Measurements from ENCODE around the gene OR11L1.

OR11L1 gene

DNA sequence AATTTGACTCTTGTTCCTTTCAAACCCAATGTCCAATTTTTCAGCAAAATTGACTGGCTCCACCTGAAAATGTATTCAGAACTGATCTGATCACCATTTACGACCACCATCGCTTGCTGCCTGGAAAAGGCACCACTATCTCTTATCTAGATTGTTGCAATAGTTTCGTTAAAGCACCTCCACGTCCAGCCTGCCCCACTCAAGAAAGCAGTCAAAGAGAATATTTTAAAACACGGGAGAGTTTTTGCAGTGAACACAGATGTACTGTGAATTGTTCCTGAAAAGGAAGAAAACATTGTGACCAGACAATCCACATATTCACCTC, 4.0 kb upstream of the OR11L1 start:
- no peak for DNase-seq (ENCODE audit: low read depth in 2 of 2)
- no peak overlapping the region for H3K4me3 ChIP-seq (replicated peaks in 1 of 2; ENCODE audit: low read depth in 2 of 2, low read length in 2 of 2)
- TF ChIP-seq, protein P1, sequence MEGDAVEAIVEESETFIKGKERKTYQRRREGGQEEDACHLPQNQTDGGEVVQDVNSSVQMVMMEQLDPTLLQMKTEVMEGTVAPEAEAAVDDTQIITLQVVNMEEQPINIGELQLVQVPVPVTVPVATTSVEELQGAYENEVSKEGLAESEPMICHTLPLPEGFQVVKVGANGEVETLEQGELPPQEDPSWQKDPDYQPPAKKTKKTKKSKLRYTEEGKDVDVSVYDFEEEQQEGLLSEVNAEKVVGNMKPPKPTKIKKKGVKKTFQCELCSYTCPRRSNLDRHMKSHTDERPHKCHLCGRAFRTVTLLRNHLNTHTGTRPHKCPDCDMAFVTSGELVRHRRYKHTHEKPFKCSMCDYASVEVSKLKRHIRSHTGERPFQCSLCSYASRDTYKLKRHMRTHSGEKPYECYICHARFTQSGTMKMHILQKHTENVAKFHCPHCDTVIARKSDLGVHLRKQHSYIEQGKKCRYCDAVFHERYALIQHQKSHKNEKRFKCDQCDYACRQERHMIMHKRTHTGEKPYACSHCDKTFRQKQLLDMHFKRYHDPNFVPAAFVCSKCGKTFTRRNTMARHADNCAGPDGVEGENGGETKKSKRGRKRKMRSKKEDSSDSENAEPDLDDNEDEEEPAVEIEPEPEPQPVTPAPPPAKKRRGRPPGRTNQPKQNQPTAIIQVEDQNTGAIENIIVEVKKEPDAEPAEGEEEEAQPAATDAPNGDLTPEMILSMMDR (IDR thresholded peaks at IDR 0.05; ENCODE audit: low read depth, low read length), result no peak

DNA sequence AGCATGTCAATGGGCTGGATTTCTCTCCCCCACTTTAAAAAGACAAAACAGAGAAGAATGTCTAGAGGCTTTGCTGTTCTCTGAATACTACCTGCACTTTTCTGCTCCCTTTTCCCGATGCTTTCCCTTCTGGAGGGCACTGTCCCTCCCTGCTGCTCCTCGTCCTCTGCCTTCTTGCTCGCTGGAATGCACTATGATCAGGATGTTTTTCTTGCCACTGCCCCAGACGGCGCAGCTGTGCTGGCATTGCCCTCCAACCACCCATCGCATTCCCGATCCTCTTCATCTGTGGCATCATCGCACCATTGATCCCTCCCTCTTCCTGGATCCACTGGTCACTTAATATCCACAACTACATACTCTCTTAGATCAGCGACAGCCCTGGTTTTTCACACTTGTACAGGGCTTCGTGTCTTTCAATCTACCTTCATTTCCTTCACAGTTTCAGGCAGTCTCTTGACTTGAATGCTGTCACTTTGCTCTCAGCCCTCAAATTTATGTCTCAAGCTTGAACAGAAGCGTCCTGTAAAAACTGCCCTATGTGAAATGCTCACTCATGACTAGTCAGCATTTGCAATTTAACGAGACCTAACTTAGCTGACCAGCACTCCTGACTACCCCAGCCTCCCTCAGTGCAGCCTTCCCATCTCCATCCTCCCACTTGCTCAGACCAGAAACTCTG, 3.5 kb upstream of the OR11L1 start:
- no peak overlapping the region for H3K4me3 ChIP-seq (replicated peaks in 1 of 2; ENCODE audit: low read depth in 2 of 2, low read length in 2 of 2)
- TF ChIP-seq, protein P1 (IDR thresholded peaks at IDR 0.05; ENCODE audit: low read depth, low read length), result no peak
- no peak for DNase-seq (ENCODE audit: low read depth in 2 of 2)

DNA sequence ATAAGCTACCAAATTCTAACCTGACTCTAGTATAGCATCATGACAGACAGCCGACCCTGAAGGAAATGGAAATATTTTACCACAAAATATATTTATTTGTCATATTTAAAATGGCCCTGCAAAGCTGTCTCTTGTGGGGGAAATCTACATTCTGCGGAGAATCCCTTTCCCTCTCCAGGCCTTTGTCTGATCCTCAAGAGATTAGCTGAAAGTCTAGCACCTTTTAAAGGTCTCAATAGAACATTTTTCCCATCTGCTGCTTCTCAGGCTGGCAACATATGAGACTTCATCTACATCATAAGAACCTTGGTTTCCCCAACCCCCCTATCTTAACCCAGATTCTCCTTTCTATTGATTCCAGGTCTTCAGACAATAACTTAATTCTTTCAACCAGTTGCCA, 1.7 kb upstream of the OR11L1 start:
- DNase-seq (ENCODE audit: low read depth in 2 of 2), result no peak
- TF ChIP-seq, protein P1 (IDR thresholded peaks at IDR 0.05; ENCODE audit: low read depth, low read length), result no peak
- no peak overlapping the region for H3K4me3 ChIP-seq (replicated peaks in 1 of 2; ENCODE audit: low read depth in 2 of 2, low read length in 2 of 2)

DNA sequence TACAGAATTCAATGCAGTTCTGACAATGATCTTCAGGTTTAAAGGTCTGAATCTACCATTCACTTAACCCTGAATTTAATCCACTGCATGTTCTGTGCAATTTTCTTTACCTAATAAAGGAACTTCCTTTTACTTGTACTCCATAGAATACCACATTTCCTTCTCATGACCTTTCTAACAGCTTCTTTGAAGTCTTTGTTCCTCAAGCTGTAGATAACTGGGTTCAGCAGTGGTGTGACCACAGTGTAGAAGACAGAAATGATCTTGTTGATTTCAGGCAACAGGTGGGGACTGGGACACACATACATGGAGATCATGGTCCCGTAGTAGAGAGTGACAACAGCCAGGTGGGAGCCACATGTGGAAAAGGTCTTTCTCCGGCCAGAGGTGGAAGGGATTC, 878 bp downstream of the OR11L1 start:
- DNase-seq (ENCODE audit: low read depth in 2 of 2), result no peak
- H3K4me3 ChIP-seq (replicated peaks in 1 of 2; ENCODE audit: low read depth in 2 of 2, low read length in 2 of 2), result no peak overlapping the region
- TF ChIP-seq, protein P1 (IDR thresholded peaks at IDR 0.05; ENCODE audit: low read depth, low read length), result no peak

DNA sequence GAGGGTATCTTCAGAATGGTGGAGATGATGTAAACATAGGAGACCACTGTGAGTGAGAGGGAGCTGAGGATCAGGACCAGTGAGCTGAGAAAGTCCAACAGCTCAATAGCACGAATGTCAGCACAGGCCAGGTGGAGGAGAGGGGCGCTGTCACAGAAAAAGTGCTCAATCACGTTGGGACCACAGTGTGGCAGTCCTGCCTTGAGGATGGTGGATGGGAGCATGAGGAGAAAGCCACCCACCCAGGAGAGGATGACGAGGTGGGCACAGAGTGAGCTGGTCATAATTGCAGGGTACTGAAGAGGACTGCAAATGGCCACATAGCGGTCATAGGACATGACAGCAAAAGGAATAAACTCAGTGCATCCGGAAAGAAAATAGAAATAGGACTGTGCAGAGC, 8.1 kb downstream of the OR11L1 start:
- DNase-seq (ENCODE audit: low read depth in 2 of 2), result no peak
- TF ChIP-seq, protein P1 (IDR thresholded peaks at IDR 0.05; ENCODE audit: low read depth, low read length), result no peak
- H3K4me3 ChIP-seq (replicated peaks in 1 of 2; ENCODE audit: low read depth in 2 of 2, low read length in 2 of 2), result no peak overlapping the region

DNA sequence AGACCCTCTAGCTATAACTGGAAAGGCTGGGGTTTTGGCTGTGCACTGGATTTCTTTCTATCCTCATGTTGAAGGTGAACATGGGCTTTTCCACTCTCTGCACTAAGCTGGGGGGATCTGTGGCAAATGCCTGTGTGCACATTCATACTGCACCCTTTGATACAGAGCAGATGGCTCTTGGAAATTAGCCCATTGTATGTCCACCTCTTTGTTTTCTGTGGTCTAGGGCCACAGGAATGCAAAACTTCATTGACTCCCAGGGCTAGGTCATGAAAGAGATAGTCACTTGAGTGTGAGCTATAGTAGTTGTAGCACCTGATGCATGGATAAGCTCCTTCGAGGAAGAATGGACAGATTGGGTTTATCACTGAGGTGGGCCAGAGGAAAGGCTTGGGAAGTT, 12.0 kb downstream of the OR11L1 start:
- no peak for DNase-seq (ENCODE audit: low read depth in 2 of 2)
- no peak overlapping the region for H3K4me3 ChIP-seq (replicated peaks in 1 of 2; ENCODE audit: low read depth in 2 of 2, low read length in 2 of 2)
- TF ChIP-seq, protein P1 (IDR thresholded peaks at IDR 0.05; ENCODE audit: low read depth, low read length), result no peak

DNA sequence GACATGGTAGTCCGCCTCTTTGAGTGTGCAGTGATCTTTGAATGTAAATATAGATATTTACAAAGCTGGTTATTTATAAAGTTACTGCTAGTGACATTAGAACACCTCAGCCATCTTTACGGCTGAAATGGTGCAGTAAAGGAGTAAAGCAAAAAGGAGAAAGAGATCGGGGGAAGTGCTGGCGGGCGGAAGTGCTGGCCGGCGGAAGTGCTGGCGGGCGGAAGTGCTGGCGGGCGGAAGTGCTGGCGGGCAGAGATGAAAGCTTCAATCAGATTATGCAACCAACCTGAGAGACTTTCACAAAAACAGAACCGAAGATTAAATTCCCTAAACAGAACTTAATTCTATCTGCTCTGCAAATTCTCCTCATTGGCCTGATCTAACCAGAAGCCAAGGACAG, 16.3 kb downstream of the OR11L1 start:
- TF ChIP-seq, protein P1 (IDR thresholded peaks at IDR 0.05; ENCODE audit: low read depth, low read length), result no peak
- no peak overlapping the region for H3K4me3 ChIP-seq (replicated peaks in 1 of 2; ENCODE audit: low read depth in 2 of 2, low read length in 2 of 2)
- DNase-seq (ENCODE audit: low read depth in 2 of 2), result no peak

Measured in cardiac fibroblast (primary cell).